OCI-LY7 (cell line): ENCODE data around the gene MEF2C. TPM values are rescaled to one million over a fixed set of nuclear protein-coding genes. Genes with fewer than 3 reads are reported as not detected.

Source experiments
- BruUV-seq: library from RNA; stranded (reverse); fragments of 400-500 nt; replicated peaks from 2 replicates; lab custom pipeline; 2021; lab: Mats Ljungman, UMichigan
- CTCF ChIA-PET: fragments of 300-600 bp; sonication (Branson Sonifier 250); formaldehyde crosslinking; loops from one replicate; lab custom pipeline; 2022; ENCODE audit warnings: antibody characterized with exemption; ENCODE audit not compliant: unreplicated experiment; lab: Charles Lee
- POLR2A ChIA-PET: fragments of 300-600 bp; sonication (Branson Sonifier 250); formaldehyde crosslinking; loops from one replicate; lab custom pipeline; 2022; ENCODE audit warnings: antibody characterized with exemption; lab: Charles Lee
- DNase-seq: peaks from one replicate; pipeline ENCODE4 v3.0.0-alpha.2; 2015; ENCODE audit warnings: low spot score
- H2AFZ ChIP-seq: fragments of 200-600 bp; sonication (generic), shearing (Covaris generic); 2 replicates; pipeline ENCODE4 v1.6.1; 2014; ENCODE audit warnings: mild to moderate bottlenecking, antibody characterized with exemption, low read length, moderate library complexity
- H3K27ac ChIP-seq: fragments of 200-600 bp; sonication (generic); 2 replicates; pipeline ENCODE4 v1.5.1; 2014; ENCODE audit warnings: mixed run types, low read depth, mild to moderate bottlenecking, moderate library complexity, low read length, inconsistent platforms; ENCODE audit not compliant: poor library complexity, severe bottlenecking
- H3K36me3 ChIP-seq: fragments of 200-600 bp; sonication (generic); 2 replicates; pipeline ENCODE4 v1.6.1; 2014; ENCODE audit warnings: mild to moderate bottlenecking, antibody characterized with exemption, low read length, moderate library complexity, mixed read lengths; ENCODE audit not compliant: insufficient read depth
- H3K4me1 ChIP-seq: fragments of 200-600 bp; sonication (generic); 2 replicates; pipeline ENCODE4 v1.5.1; 2014; ENCODE audit warnings: mild to moderate bottlenecking, low read length; ENCODE audit not compliant: insufficient read depth, poor library complexity, severe bottlenecking
- H3K4me2 ChIP-seq: fragments of 200-600 bp; sonication (generic); 2 replicates; pipeline ENCODE4 v1.6.1; 2014; ENCODE audit warnings: mild to moderate bottlenecking, low read length
- H3K4me3 ChIP-seq: fragments of 200-600 bp; sonication (generic); 2 replicates; pipeline ENCODE4 v1.5.1; 2014; ENCODE audit warnings: mild to moderate bottlenecking, low read depth, low read length; ENCODE audit not compliant: poor library complexity, severe bottlenecking
- H3K79me2 ChIP-seq: fragments of 200-600 bp; sonication (generic); 2 replicates; pipeline ENCODE4 v1.6.1; 2016; ENCODE audit warnings: low read depth, mild to moderate bottlenecking, low read length, moderate library complexity, mixed read lengths; ENCODE audit not compliant: insufficient read depth
- H3K9me2 ChIP-seq: fragments of 200-600 bp; sonication (generic); 2 replicates; pipeline ENCODE4 v1.6.1; 2016; ENCODE audit warnings: mild to moderate bottlenecking, low read length, mixed read lengths; ENCODE audit not compliant: insufficient read depth
- H3K9me3 ChIP-seq: fragments of 200-600 bp; sonication (generic); 2 replicates; pipeline ENCODE4 v1.6.1; 2014; ENCODE audit warnings: mild to moderate bottlenecking, mixed run types, low read length, mixed read lengths
- H4K20me1 ChIP-seq: fragments of 200-600 bp; sonication (generic); 2 replicates; pipeline ENCODE4 v1.6.1; 2014; ENCODE audit warnings: mild to moderate bottlenecking, antibody characterized with exemption, low read length, moderate library complexity, mixed read lengths; ENCODE audit not compliant: insufficient read depth
- EZH2phosphoT487 ChIP-seq: fragments of 200-600 bp; sonication (generic); IDR thresholded peaks from 2 replicates; pipeline ENCODE4 v1.6.1; 2018; ENCODE audit warnings: low read depth, borderline replicate concordance, mild to moderate bottlenecking, mixed run types, antibody characterized with exemption, low read length, moderate library complexity, mixed read lengths
- intact Hi-C: fragments of 100-400 bp; cut with micrococcal nuclease; formaldehyde crosslinking; loops from one replicate; pipeline ENCODE4 v1.10.0; 2022; ENCODE audit not compliant: unreplicated experiment
- total RNA-seq, 2 experiments: library from RNA; depleted of rRNA in 1 of 2; stranded (reverse); fragments of >200 nt in 1 of 2; shearing (Covaris generic) in 1 of 2; gene quantifications; 2 replicates each; pipeline ENCODE4 v1.2.3, GENCODE V29; 2014 to 2022
- TF ChIP-seq, protein P1 (sequence below): fragments of 200-600 bp; sonication (generic); conservative IDR thresholded peaks from 2 replicates; pipeline ENCODE4 v1.5.1; 2014; ENCODE audit warnings: mild to moderate bottlenecking, antibody characterized with exemption, low read length, moderate library complexity, mixed read lengths

MEF2C gene
- total RNA-seq, 2 experiments from 2014 or later: 5.5 to 57.6 TPM

DNA sequence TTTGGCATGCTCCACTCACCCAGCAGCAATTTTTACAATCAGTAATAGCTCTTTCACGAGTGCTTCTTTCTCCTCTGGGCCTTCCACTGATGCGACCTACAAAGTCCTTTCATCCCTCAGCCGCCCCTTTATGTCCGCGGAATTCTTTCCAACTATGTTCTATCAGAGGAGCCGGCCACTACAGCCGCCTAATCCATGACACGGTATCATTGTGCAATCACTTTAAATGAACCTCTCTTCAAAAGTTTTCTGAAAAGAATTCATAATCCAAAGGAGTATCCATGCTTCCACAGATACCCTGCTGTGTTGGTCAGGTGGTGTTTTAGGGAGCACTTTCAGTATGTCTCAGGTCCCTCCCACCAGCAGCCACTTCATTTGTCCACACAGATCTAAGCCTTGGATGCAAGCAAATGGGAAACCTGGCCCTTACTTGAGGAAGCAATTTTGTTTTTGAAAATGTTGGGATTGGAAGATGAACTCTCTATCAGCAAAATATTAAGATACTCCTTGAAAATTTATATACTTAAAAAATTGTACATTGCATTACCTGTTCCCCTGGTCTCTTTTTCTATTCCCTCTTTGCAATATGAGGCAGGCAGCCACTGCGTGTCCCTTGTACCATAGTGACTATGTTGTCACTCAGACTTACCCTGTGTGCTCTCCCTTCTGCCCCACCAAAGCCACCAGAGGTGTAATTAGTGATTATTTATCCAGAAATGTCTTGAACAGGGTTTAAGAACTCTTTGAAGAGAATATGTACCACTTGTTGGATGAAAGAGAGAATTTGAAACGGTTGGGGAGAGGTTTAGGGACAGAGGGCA lies 12.9 kb upstream of the MEF2C start:
- Histone ChIP-seq H3K9me3 (no peaks in the 10 kb centered on the region), H3K36me3 (no peaks in the 10 kb centered on the region), H4K20me1 (no peaks in the 10 kb centered on the region), H3K27ac (no peak overlapping the region), H3K79me2 (no peaks in the 10 kb centered on the region), H2AFZ (no peak overlapping the region), H3K4me1 (no peaks in the 10 kb centered on the region), H3K4me2 (no peak overlapping the region), H3K9me2 (no peaks in the 10 kb centered on the region), H3K4me3 (no peak overlapping the region)
- ChIA-PET CTCF (no interaction called here), POLR2A (interaction anchor here (0.6 kb wide), 1 partner anchor 12 kb away, joined by 3 read pairs; no protein-coding TSS in a partner anchor)
- TF ChIP-seq, protein P1, sequence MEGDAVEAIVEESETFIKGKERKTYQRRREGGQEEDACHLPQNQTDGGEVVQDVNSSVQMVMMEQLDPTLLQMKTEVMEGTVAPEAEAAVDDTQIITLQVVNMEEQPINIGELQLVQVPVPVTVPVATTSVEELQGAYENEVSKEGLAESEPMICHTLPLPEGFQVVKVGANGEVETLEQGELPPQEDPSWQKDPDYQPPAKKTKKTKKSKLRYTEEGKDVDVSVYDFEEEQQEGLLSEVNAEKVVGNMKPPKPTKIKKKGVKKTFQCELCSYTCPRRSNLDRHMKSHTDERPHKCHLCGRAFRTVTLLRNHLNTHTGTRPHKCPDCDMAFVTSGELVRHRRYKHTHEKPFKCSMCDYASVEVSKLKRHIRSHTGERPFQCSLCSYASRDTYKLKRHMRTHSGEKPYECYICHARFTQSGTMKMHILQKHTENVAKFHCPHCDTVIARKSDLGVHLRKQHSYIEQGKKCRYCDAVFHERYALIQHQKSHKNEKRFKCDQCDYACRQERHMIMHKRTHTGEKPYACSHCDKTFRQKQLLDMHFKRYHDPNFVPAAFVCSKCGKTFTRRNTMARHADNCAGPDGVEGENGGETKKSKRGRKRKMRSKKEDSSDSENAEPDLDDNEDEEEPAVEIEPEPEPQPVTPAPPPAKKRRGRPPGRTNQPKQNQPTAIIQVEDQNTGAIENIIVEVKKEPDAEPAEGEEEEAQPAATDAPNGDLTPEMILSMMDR: no peak
- no peak for TF ChIP-seq EZH2phosphoT487
- no TSS peak for BruUV-seq
- intact Hi-C loops: no loop called here
- no peak for DNase-seq

DNA sequence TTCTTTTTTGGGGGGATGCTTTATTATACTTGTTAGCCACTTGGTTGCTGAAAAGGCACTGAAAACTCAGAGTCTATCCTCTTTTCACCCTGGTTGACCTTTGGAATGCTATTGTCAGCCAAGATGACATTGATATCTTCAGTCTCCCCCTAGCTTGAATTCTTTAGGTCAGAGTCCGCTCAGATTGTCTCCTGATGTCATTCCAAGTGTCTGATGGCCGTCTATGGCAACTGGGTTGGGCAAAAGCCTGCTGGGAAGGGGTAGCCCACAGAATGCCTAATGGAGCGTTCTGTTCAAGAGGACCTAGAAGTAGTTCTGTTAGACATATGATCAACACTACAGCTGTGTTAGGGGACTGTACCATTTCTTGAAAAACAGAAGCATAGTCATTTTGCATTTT lies 9.7 kb upstream of the MEF2C start:
- H3K4me2 ChIP-seq: no peak overlapping the region
- H3K79me2 ChIP-seq: no peaks in the 10 kb centered on the region
- H4K20me1 ChIP-seq: 0 out of 2 replicates have a peak, but pooled peaks cover 6% of the 10 kb centered on the region
- H3K9me3 ChIP-seq: no peaks in the 10 kb centered on the region
- no TSS peak for BruUV-seq
- ChIA-PET POLR2A (no interaction called here), CTCF (no interaction called here)
- H3K4me3 ChIP-seq: no peak overlapping the region
- no peak overlapping the region for H3K27ac ChIP-seq
- no peaks in the 10 kb centered on the region for H3K9me2 ChIP-seq
- no peaks in the 10 kb centered on the region for H3K36me3 ChIP-seq
- intact Hi-C loops: no loop called here
- TF ChIP-seq EZH2phosphoT487: no peak
- TF ChIP-seq, protein P1: no peak
- DNase-seq: no peak
- H2AFZ ChIP-seq: no peak overlapping the region
- H3K4me1 ChIP-seq: peaks cover 8% of the 10 kb centered on the region
